H9 (cell line): ENCODE results near the gene ALG8. TPM values are rescaled to one million over a fixed set of nuclear protein-coding genes. Genes with fewer than 3 reads are reported as not detected.

Experiments
- DNase-seq: peaks from one replicate; pipeline ENCODE4 v3.0.0-alpha.2; 2017
- H2AFZ ChIP-seq: one replicate; pipeline ENCODE4 v1.6.1; 2013; ENCODE audit warnings: mild to moderate bottlenecking, low read length, control low read depth, moderate library complexity
- H2AK5ac ChIP-seq: 2 replicates; pipeline ENCODE4 v1.6.1; 2013; ENCODE audit warnings: low read length, control low read depth, mixed read lengths; ENCODE audit not compliant: insufficient read length
- H2BK120ac ChIP-seq: one replicate; pipeline ENCODE4 v1.6.1; 2013; ENCODE audit warnings: low read depth, mild to moderate bottlenecking, low read length, control low read depth, inconsistent platforms; ENCODE audit not compliant: poor library complexity, severe bottlenecking
- H2BK12ac ChIP-seq: 2 replicates; pipeline ENCODE4 v1.6.1; 2013; ENCODE audit warnings: low read length, control low read depth, mixed read lengths, low read depth; ENCODE audit not compliant: insufficient read length
- H2BK15ac ChIP-seq: 2 replicates; pipeline ENCODE4 v1.6.1; 2013; ENCODE audit warnings: low read depth, low read length, control low read depth
- H2BK20ac ChIP-seq: one replicate; pipeline ENCODE4 v1.6.1; 2013; ENCODE audit warnings: low read depth, mild to moderate bottlenecking, low read length, control low read depth, inconsistent platforms; ENCODE audit not compliant: poor library complexity, severe bottlenecking
- H2BK5ac ChIP-seq: 2 replicates; pipeline ENCODE4 v1.6.1; 2013; ENCODE audit warnings: low read length, control low read depth, mixed read lengths; ENCODE audit not compliant: insufficient read length
- H3K14ac ChIP-seq: 2 replicates; pipeline ENCODE4 v1.6.1; 2013; ENCODE audit warnings: low read length, control low read depth; ENCODE audit not compliant: insufficient read depth
- H3K18ac ChIP-seq: 2 replicates; pipeline ENCODE4 v1.6.1; 2013; ENCODE audit warnings: low read depth, mild to moderate bottlenecking, mixed read lengths, low read length, control low read depth; ENCODE audit not compliant: insufficient read length
- H3K23ac ChIP-seq: 2 replicates; pipeline ENCODE4 v1.6.1; 2013; ENCODE audit warnings: low read length, control low read depth, mixed read lengths, low read depth; ENCODE audit not compliant: insufficient read length
- H3K23me2 ChIP-seq: 2 replicates; pipeline ENCODE4 v1.6.1; 2013; ENCODE audit warnings: low read depth, mild to moderate bottlenecking, mixed read lengths, low read length, control low read depth; ENCODE audit not compliant: insufficient read length, poor library complexity, severe bottlenecking
- H3K27ac ChIP-seq: 2 replicates; pipeline ENCODE4 v1.5.1; 2013; ENCODE audit warnings: low read length, control low read depth, mixed read lengths, low read depth; ENCODE audit not compliant: insufficient read length
- H3K27me3 ChIP-seq: 2 replicates; pipeline ENCODE4 v1.6.1; 2013; ENCODE audit warnings: low read length, control low read depth, inconsistent platforms; ENCODE audit not compliant: insufficient read depth
- H3K4ac ChIP-seq: 2 replicates; pipeline ENCODE4 v1.6.1; 2013; ENCODE audit warnings: low read depth, mild to moderate bottlenecking, control low read depth, inconsistent platforms, low read length, moderate library complexity
- H3K4me1 ChIP-seq: 2 replicates; pipeline ENCODE4 v1.6.1; 2013; ENCODE audit warnings: low read length, control low read depth, inconsistent platforms; ENCODE audit not compliant: insufficient read depth
- H3K4me2 ChIP-seq: 2 replicates; pipeline ENCODE4 v1.6.1; 2013; ENCODE audit warnings: low read length, control low read depth, mixed read lengths; ENCODE audit not compliant: insufficient read length, insufficient read depth
- H3K56ac ChIP-seq: 2 replicates; pipeline ENCODE4 v1.6.1; 2013; ENCODE audit warnings: low read depth, mild to moderate bottlenecking, mixed read lengths, low read length, control low read depth; ENCODE audit not compliant: insufficient read length
- H3K79me1 ChIP-seq: 2 replicates; pipeline ENCODE4 v1.6.1; 2013; ENCODE audit warnings: low read depth, mild to moderate bottlenecking, moderate library complexity, low read length, control low read depth, inconsistent platforms; ENCODE audit not compliant: insufficient read depth, poor library complexity, severe bottlenecking
- H3K79me2 ChIP-seq: 2 replicates; pipeline ENCODE4 v1.6.1; 2013; ENCODE audit warnings: low read length, control low read depth, inconsistent platforms; ENCODE audit not compliant: insufficient read depth
- H3K9ac ChIP-seq: 2 replicates; pipeline ENCODE4 v1.6.1; 2013; ENCODE audit warnings: low read length, control low read depth, mixed read lengths; ENCODE audit not compliant: insufficient read length; ENCODE audit errors: extremely low read depth
- H3K9me3 ChIP-seq: one replicate; pipeline ENCODE4 v1.6.1; 2013; ENCODE audit warnings: low read depth, low read length, inconsistent platforms; ENCODE audit not compliant: control insufficient read depth
- H3T11ph ChIP-seq: one replicate; pipeline ENCODE4 v1.6.1; 2013; ENCODE audit warnings: mild to moderate bottlenecking, low read length, control low read depth, inconsistent platforms
- H4K20me1 ChIP-seq: one replicate; pipeline ENCODE4 v1.6.1; 2013; ENCODE audit not compliant: control insufficient read depth, insufficient read length, insufficient read depth
- H4K5ac ChIP-seq: 2 replicates; pipeline ENCODE4 v1.6.1; 2013; ENCODE audit warnings: low read depth, mild to moderate bottlenecking, mixed read lengths, low read length, control low read depth; ENCODE audit not compliant: insufficient read length
- H4K8ac ChIP-seq: replicated peaks from 2 replicates; pipeline ENCODE4 v1.6.1; 2013; ENCODE audit warnings: low read length, control low read depth, mixed read lengths, low read depth; ENCODE audit not compliant: insufficient read length
- H4K91ac ChIP-seq: 2 replicates; pipeline ENCODE4 v1.6.1; 2013; ENCODE audit warnings: low read depth, mild to moderate bottlenecking, moderate library complexity, mixed read lengths, low read length, control low read depth; ENCODE audit not compliant: insufficient read length
- H3K27ac Mint-ChIP-seq, 3 experiments: 2 replicates in 2 of 3; 3 replicates in 1 of 3; pipeline ENCODE4 v1.8.0; 2020 to 2021; ENCODE audit warnings: mixed read lengths in 3 of 3, mild to moderate bottlenecking in 1 of 3, moderate library complexity in 1 of 3
- H3K27me3 Mint-ChIP-seq: 2 replicates; pipeline ENCODE4 v1.8.0; 2021; ENCODE audit warnings: low read depth, mild to moderate bottlenecking, moderate library complexity, mixed read lengths
- H3K36me3 Mint-ChIP-seq, 3 experiments: 2 replicates in 2 of 3; 3 replicates in 1 of 3; pipeline ENCODE4 v1.8.0; 2020 to 2021; ENCODE audit warnings: low read depth in 3 of 3, mixed read lengths in 3 of 3; ENCODE audit not compliant: insufficient read depth in 1 of 3
- H3K4me1 Mint-ChIP-seq, 2 experiments: 2 replicates each; pipeline ENCODE4 v1.8.0; 2020; ENCODE audit warnings: mixed read lengths in 2 of 2
- H3K4me3 Mint-ChIP-seq, 2 experiments: 2 replicates in 1 of 2; 3 replicates in 1 of 2; pipeline ENCODE4 v1.8.0; 2020 to 2021; ENCODE audit warnings: mild to moderate bottlenecking in 2 of 2, mixed read lengths in 2 of 2, moderate library complexity in 1 of 2
- H3K9me3 Mint-ChIP-seq, 2 experiments: 2 replicates in 1 of 2; 3 replicates in 1 of 2; pipeline ENCODE4 v1.8.0; 2020; ENCODE audit warnings: mild to moderate bottlenecking in 2 of 2, mixed read lengths in 2 of 2, moderate library complexity in 1 of 2
- CTCF ChIP-seq: fragments of 200-600 bp; sonication (generic); conservative IDR thresholded peaks from 3 replicates; pipeline ENCODE4 v1.8.0; 2021; ENCODE audit warnings: antibody characterized with exemption, mild to moderate bottlenecking
- WGBS: extraction: QIAGEN DNeasy Blood & Tissue Kit; methylation state at CpG from one replicate; pipeline ENCODE4 v1.1.7; 2013; ENCODE audit warnings: missing lambda C conversion rate, low lambda C conversion rate, mixed read lengths; ENCODE audit not compliant: insufficient read length; ENCODE audit errors: extremely low coverage; 5-methylcytosine and 5-hydroxymethylcytosine counted together
- total RNA-seq: library from RNA; stranded (reverse); gene quantifications from 2 replicates; pipeline ENCODE4 v1.2.1, GENCODE V29; 2021

Gene ALG8
- total RNA-seq, 1 experiment from 2014 or later: 77.5 TPM

- Histone ChIP-seq H3K9me3 (no peaks in the 10 kb centered on the region), H2BK5ac (no peak overlapping the region), H3K14ac (no peak overlapping the region), H2BK15ac (no peak overlapping the region), H3K23me2 (peaks cover 7% of the 10 kb centered on the region), H3K4me2 (peak overlapping the region; percentile 71), H4K5ac (no peak overlapping the region), H3K56ac (no peak overlapping the region), H3K27me3 (no peaks in the 10 kb centered on the region; the same call in 1 of the 2 replicates), H4K20me1 (no peaks in the 10 kb centered on the region), H4K8ac (no peak overlapping the region), H2BK12ac (no peak overlapping the region), H3K18ac (no peak overlapping the region), H2AK5ac (no peak overlapping the region), H3K27ac (no peak overlapping the region), H3K79me1 (no peaks in the 10 kb centered on the region), H3K9ac (no peak overlapping the region), H2BK20ac (no peak overlapping the region), H3K23ac (no peak overlapping the region), H3K79me2 (no peaks in the 10 kb centered on the region), H3K4me1 (no peaks in the 10 kb centered on the region), H3T11ph (no peak overlapping the region), H3K4ac (no peak overlapping the region), H2BK120ac (no peak overlapping the region), H4K91ac (no peak overlapping the region), H2AFZ (no peak overlapping the region)
- DNase-seq: no peak
- peaks cover 7% of the 10 kb centered on the region for H3K27me3 Mint-ChIP-seq
- H3K36me3 Mint-ChIP-seq: peaks cover 0 to 2% (median 0%) of the 10 kb centered on the region in 3 experiments; a peak in 1 of 7 replicates
- peak overlapping the region; percentile 87 to 94 for H3K4me3 Mint-ChIP-seq
- peaks cover 21 to 26% of the 10 kb centered on the region in 2 experiments for H3K4me1 Mint-ChIP-seq
- H3K9me3 Mint-ChIP-seq: no peaks in the 10 kb centered on the region; a peak in 1 of 5 replicates
- no CpG with 5 or more reads among the region's 31 CpGs for WGBS
- no peak overlapping the region for H3K27ac Mint-ChIP-seq
- TF ChIP-seq CTCF: no peak
Observed at GRCh38 chr11:78187366-78188285, 48.2 kb upstream of the ALG8 start.
